Stimulated activated CD8-positive, alpha-beta memory T cell treated with anti-CD3 and anti-CD28 coated beads, Interleukin-2, amount 100 ng/mL, for 1 hour (primary cell): ENCODE results near the gene GNL2.
"Not testable (repeated sequence)": the region's sequence is repeated elsewhere in the genome, so short reads cannot be mapped to it uniquely, and the experiment has no call there.

Experiments used
- DNase-seq, 2 donors: peaks; one replicate each; pipeline ENCODE4 v3.0.0-alpha.2; 2020; ENCODE audit warnings: low read depth in 2 of 2

Gene GNL2

GRCh38 chr1:37606481-37607263, 10.9 kb upstream of the GNL2 start:
- DNase-seq, result no peak

GRCh38 chr1:37605806-37606474, 10.2 kb upstream of the GNL2 start:
- no peak for DNase-seq

DNA sequence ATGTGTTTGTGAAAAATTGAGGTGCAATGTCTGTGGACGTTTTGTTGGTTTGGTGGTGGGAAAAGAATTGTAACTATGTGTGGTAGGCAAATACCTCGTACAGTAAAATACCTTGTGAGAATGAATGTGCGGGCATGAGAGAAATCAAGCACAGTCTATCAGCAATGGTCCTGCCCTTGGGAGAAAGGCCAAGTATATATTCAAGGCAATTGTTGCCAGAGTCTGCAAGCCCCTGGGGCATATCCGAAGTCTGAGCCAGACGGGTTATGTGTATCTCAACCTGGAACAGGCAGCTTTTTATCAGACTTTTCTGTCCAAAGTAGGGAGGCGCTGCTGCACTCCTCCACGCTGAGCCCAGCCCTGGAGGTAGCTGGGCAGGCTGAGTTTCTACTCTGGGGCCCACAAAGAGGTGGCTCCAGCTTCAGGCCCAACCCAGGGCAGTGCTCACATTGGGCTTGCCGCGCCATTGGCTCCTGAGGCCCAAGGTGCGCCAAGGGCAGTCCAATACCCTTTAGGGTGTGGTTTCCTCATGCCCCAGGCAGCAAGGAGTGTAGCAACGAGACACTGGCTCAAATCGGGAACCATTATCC, 9.4 kb upstream of the GNL2 start:
- DNase-seq, result no peak

DNA sequence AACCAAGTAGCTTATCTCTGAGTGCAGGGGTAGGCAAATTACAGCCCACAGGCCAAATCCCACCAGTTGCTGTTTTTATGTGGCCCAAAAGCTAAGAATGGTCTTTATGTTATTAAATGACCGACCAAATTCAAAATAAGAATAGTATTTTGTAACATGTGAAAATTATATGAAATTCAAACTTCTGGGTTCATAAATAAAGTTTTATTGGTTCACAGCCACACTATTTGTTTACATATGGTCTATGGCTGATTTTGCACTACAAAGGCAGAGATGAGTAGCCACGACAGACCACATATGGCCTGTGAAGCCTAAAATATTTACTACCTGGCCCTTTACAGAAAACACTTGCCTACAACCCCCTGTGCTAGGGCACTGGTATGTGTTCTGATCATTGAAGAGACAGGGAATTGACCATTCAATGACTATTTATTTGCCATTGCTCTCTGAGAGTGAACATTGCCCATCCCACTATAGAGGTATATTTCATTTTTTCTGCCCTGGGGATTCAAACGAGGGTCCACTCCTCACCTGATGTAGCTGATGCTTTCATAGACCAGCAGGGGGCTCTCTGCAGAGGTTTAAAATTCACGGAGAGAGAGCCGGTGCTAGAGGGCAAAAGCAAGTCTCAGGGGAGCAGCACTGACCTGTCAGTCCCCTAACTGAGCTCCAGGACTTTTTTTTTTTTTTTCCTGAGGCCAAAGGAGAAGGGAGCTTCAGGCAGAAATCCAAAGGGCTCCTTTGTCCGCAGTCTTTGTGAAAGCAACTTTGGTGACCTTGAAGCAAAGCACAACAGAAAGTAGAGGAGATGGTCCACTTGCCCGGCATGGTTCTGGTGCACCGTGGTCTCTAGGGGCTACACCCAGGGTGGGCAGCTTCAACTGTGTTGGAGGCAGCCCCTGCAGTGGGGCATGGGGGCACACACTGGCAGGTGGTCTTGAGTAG, 7.3 kb upstream of the GNL2 start:
- no peak for DNase-seq

GRCh38 chr1:37601441-37601840, 5.7 kb upstream of the GNL2 start:
- no peak for DNase-seq

- DNase-seq, result no peak
Measured at GRCh38 chr1:37599940-37600339, 4.2 kb upstream of the GNL2 start.

- DNase-seq, result no peak
Measured at GRCh38 chr1:37596182-37596667, 488 bp upstream of the GNL2 start.

GRCh38 chr1:37593726-37594125, 2.0 kb downstream of the GNL2 start:
- no peak for DNase-seq

DNA sequence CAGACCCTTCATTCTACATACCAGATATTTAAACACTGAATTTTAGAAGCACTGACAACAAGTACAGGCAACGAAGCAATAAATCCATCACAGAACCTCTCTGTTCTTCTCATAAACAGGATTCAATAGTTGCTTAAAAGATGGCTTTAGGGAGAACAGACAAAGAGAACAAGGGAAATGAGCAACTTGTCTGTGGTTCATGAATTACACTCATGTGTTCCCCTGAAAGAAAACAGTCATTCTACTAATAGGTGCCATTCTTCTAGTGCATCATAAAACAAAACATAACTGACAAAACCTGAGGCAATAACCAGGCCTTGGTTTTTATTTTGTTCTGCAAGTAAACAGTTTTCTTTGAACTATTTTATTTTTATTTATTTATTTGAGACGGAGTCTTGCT, 6.8 kb downstream of the GNL2 start:
- DNase-seq, result no peak

DNA sequence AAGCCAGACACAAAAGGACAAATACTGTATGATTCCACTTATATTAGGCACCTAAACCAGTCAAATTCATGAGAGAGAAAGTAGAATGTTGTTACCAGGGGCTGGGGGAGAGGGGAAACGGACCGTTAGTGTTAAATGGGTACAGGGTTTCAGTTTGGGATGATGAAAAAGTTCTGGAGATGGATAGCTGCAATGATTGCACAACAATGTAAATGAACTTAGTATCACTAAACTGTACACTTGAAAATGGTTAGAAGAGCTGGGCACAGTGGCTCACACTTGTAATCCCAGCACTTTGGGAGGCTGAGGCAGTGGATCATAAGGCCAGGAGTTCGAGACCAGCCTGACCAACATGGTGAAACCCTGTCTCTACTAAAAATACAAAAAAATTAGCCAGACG, 11.2 kb downstream of the GNL2 start:
- DNase-seq, result not testable (repeated sequence)

DNA sequence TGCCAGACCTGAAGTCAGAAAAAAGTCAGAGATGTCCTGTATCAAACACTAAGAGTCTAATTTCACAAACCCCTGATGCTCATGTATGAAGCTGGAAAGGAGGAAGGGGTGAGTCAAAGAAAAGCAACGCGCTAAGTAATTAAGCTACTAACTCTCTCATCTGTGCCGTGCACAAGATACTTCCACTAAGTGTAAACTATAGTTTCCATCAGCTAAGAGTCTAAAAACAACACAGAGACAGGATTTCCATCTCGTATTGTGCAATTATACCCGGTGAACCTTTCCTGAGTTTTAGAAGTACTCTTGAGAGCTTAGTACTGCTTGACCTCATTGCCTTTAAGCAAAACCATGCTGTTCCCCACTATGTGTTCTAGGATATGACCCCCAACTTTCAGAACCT, 20.0 kb downstream of the GNL2 start:
- no peak for DNase-seq

- DNase-seq, result no peak
Measured at GRCh38 chr1:37574834-37575480, 20.8 kb downstream of the GNL2 start.

DNA sequence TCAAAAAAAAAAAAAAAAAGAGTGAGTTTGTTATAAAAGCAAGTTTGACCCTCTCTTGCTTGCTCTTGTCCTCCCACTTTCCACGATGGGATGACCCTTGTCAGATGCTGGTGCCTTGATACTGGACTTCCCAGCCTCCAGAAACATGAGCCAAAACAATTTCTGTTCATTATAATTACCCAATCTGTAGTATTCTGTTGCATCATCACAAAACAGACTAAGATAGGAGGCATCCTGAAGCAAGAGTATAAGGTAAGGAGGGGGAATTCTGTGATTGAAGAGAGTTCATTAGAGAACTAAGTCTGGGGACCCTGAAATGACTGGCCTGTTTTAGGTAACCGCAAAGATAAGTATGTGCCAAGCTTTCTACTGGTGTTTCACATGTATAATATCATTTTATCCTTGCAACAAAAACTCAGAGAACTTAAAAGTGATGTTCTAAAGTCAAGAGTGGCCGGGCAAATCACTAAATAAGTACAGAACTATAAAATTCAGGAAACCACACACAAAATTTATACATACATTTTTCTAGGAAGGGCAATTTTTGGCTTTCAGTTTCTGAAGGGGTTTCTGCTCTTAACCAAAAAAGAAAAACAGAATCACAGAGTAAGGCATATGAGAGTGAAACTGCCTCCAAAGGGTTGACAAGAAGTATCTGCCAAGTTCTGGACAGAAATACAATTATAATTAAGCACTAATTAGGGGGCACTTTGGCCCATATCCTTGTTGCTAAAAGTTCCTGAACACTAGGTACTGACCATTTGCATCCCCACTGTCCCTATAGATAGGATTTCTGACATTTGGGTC, 25.0 kb downstream of the GNL2 start:
- no peak for DNase-seq

DNA sequence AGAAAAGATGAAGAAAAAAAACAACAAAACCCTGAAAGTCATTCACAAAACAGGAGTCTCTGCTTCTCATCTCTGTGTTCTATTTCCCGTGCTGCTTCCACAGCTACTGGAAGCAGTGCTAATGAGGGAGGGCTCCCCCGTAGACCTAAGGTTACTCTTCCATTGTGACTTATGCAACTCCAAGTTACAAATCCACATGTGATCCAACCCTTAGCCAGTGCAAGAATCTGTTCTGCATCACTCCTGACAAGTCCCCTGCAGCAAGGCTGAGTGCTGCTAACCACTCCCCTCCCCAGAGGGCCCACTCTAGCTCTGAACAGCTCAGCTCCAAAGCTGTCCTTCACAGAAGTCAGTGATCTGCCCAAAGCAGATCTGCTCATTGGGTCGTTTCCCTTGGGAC, 28.7 kb downstream of the GNL2 start:
- no peak for DNase-seq

DNA sequence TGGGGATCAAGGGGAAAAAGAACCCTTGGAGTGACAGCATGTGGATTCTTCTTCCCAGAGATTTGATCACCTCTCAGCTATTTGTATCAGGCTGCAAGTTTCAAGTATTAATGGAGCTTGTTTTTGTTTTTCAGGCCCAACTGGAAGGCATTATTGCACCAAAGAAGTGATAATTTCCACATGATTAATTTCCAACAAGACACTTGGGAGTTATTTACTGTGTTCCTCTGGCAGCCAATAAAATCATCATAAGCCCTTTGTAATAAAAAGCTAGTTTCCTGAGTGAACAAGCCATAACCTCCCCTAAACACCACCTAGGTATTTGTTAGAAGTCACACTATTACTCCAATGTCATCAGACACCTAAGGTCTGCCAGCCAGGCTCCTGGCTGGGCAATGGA, 30.8 kb downstream of the GNL2 start:
- no peak for DNase-seq

DNA sequence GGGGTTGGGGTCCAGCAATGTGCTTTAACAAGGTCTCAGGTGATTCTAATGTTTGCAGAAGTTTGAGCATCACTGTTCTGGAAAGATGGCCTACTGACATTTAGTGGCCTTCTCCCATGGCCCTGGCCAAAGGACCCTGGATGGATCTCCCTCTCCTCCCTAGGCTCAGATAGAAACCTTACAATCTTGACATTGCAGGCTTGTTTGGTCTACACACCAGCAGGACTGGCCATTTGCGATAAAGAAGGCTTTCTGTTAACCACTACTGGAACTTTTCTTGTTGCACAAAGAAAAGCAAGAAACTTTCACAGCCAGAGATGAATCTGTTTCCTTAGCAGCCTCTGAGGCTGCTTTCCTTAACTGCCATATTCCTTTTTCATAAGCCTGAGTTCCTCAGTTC, 32.8 kb downstream of the GNL2 start:
- DNase-seq, result no peak

DNA sequence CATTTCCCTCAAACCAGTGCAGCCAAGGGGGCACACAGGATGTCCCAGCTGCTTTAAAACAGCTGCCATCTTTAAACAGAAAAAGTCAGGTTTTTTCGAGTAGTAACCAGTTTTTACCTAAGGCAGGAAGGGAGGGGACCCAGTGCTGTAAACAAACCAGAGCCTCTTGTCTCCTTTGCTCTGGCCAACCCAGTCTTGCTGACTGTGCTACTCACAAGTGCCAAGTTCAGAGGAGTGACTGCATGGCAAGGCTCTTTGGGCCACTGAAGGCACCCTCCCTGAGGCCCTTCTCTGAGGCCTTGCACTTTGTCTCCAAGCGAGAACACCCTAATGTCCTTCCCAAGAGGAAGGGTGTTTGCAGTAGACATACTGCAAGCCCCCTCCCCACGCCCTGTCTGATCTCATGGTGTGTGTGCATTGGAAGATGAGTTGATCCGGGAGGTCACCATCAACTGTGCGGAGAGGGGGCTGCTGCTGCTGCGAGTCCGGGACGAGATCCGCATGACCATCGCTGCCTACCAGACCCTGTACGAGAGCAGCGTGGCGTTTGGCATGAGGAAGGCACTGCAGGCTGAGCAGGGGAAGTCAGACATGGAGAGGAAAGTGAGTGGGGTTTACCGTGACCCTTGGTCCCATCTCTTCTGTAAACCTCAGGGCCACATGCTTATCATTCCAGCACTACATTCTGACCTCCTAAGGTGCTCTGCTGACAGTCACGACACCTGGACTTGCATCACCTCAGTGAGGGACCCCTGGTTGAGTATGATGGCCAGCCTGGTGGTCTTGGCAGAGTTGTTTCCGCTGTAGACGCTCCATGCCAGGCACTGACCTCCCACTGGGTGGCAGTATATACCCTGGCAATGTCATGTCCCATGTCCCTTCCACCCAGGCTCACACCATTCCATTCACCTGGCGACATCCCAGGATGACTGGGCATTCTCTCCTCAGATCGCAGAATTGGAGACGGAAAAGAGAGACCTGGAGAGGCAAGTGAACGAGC, 34.3 kb downstream of the GNL2 start:
- no peak for DNase-seq

DNA sequence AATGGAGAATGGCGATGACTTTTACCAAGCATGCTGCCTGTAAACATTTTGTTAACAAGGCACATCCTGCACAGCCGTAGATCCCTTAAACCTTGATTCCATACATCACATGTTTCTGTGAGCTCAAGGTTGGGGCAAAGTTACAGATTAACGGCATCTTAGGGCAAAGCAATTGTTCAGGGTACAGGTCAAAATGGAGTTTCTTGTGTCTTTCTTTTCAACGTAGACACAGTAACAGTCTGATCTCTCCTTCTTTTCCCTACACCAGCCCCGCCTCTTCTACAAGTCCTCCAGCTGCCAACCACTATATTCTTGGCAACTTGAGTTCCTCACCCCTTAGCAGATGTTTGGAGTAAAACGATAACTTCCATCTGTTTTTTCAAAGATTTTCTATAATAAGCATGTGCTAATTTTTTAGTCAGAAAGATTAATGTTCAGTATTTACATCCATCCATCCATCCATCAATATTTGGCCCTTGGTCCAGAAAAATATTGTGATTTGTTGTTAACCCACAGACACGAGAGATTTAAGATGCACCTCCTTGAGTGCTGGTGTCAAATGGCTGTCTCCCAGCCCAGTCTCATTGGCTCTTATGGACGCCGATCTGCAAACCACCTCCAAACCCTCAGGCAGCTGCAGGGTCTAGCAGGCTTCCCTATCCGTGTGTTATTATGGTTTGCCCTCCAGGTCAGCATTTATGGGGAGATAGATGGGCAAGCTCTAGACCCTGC, 35.2 kb downstream of the GNL2 start:
- DNase-seq, result no peak
